Adipose tissue (tissue), 3 donors: ENCODE measurements around the gene OCIAD1. TPM values are rescaled to one million over a fixed set of nuclear protein-coding genes. Genes with fewer than 3 reads are reported as not detected.

ENCODE experiments used
- H3K27ac ChIP-seq: one replicate; pipeline ENCODE4 v1.5.1; 2013; ENCODE audit warnings: low read depth, low read length
- WGBS, 3 donors: extraction: QIAGEN DNeasy Blood & Tissue Kit; methylation state at CpG; one replicate each; pipeline ENCODE4 v1.1.7; 2013; 5-methylcytosine and 5-hydroxymethylcytosine counted together
- polyA plus RNA-seq, 3 donors: library from polyadenylated mRNA; stranded (reverse); fragments of 200-250 nt; gene quantifications; one replicate each; pipeline ENCODE4 v1.2.3, GENCODE V29; 2013
- donor health status: healthy with polysubstance abuse.
- donor health status: Bipolar disorder and iron deficiency.
- donor health status: healthy.

The OCIAD1 gene
- polyA plus RNA-seq, 3 donors: 70.5 to 107 (median 91.9) TPM

DNA sequence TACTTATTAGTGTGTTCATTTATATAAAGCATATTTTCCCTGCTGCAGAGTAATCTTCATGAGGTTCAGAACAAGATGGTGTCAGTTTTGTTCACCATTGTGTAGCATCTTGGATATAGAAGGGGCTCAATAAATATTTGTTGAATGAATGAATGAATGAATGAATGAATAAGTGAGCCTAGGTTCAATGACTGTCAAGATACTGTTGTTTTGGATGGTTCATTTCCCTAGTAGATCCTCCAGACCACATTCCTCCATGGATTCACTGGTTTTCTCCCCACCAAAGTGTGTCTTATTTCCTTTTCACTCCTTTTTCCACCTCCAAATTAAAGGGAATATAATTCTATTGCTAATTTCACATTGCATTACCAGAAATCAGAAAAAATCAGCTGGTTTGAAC lies 77.8 kb downstream of the OCIAD1 start:
- no peak overlapping the region for H3K27ac ChIP-seq

DNA sequence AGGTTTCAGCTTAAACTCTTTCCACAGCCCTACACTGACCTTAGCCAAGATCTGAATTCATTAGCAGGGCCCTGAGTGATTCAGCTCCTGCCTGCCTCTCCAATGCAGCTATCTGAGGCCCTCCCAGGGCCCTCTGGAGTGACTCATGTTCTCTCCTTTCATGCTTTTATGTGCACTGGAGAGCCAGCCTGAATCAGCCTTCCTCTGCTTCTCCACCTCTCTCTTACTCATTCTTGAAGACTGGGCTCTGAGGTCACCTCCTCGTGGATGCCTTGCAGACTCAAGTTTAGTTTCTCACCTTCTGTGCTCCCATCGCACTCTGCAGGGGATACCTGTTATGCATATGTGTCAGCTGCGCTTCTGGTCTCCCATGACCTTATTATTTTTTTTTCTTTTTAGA lies 78.8 kb downstream of the OCIAD1 start:
- WGBS, 3 donors: 78 to 82% (median 81%) methylated on average over 3 of the region's 3 CpGs
- H3K27ac ChIP-seq: no peak overlapping the region

DNA sequence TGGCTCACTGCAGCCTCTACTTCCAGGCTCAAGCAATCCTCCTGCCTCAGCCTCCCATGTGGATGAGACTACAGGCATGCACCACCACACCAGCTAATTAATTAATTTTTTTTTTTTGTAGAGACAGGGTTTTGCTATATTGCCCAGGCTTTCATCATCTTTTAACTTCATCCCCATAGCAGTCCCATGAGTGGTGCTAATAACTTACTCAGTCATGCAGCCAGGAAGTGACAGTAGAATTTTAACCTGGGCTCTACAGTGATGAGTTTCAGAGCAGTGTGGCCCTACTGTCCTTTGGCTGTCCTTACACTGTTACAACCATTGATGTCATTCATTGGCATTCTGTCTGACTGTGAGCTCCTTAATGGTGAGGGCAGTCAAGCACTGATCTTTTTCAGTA lies 79.6 kb downstream of the OCIAD1 start:
- no peak overlapping the region for H3K27ac ChIP-seq

Other genes with a start within 250 kb of the OCIAD1 start
- gene FRYL, start 50.8 kb upstream of the OCIAD1 start, polyA plus RNA-seq: 10 to 100 TPM in 2 of 3 donors, 1 to 10 TPM in 1; 9.8 to 15.9 (median 13.8) TPM
- 10 to 100 TPM; 18.7 to 31.8 (median 19.8) TPM for gene OCIAD2, start 75.7 kb downstream of the OCIAD1 start, polyA plus RNA-seq
- under 1 TPM in 1 of 3 donors, not detected in 2; 0.43 TPM for gene CWH43, start 155.2 kb downstream of the OCIAD1 start, polyA plus RNA-seq